Measurements from ENCODE around the gene CDK19.

The CDK19 gene

GRCh38 chr6:110710115-110710514 is 105.2 kb downstream of the CDK19 start:
- TF ChIP-seq POU6F1 (CRISPR knock-in tag; IDR thresholded peaks at IDR 0.05; ENCODE audit: borderline replicate concordance, low read depth) = no peak
- no peak for TF ChIP-seq ARNTL (CRISPR knock-in tag; IDR thresholded peaks at IDR 0.05; ENCODE audit: borderline replicate concordance, low read depth)
- TF ChIP-seq RARB (CRISPR knock-in tag; IDR thresholded peaks at IDR 0.05) = no peak
- TF ChIP-seq BACH2 (CRISPR knock-in tag; IDR thresholded peaks at IDR 0.05; ENCODE audit: borderline replicate concordance) = no peak
- no peak for TF ChIP-seq PATZ1 (CRISPR knock-in tag; IDR thresholded peaks at IDR 0.05; ENCODE audit: borderline replicate concordance)
- ATAC-seq = no peak

DNA sequence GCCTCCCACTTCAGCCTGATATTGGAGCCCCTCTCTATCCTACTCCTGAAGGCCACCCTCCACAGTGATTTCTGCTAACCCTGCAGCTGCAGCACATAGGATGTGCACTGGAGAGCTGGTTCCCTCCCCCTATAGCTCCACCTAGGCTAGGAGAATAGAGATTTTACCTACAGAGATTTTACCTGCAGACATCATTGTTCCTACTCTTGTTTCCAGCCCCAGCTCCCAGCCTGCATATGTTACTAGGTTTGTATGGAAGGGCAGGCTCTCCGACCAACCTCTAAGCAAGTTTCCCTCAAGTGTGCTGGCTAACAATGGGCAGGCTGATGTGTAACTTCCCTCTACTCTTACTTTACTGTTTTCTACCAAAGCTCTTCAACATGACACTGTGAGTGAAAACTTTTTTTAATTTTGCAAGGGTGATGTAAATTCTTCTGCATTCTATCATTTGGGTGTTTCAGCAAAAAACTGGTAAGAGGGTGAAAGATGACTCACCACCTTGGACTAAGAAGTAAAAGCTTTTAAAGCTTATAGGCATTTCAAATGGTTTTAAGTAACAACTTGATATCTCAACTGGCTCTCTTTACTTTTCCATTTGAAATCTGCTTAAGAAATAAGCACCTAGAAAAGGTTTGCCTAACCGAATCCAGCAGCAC is 106.8 kb downstream of the CDK19 start:
- TF ChIP-seq TOX (CRISPR knock-in tag; IDR thresholded peaks at IDR 0.05; ENCODE audit: borderline replicate concordance) (no peak), ARNTL (CRISPR knock-in tag; IDR thresholded peaks at IDR 0.05; ENCODE audit: borderline replicate concordance, low read depth) (no peak), TSHZ2 (CRISPR knock-in tag; IDR thresholded peaks at IDR 0.05) (no peak), CSDC2 (CRISPR knock-in tag; IDR thresholded peaks at IDR 0.05) (no peak), ESRRG (CRISPR knock-in tag; IDR thresholded peaks at IDR 0.05) (no peak), ZC3H10 (CRISPR knock-in tag; IDR thresholded peaks at IDR 0.05) (no peak), GLIS3 (CRISPR knock-in tag; IDR thresholded peaks at IDR 0.05) (no peak), TCF4 (CRISPR knock-in tag; IDR thresholded peaks at IDR 0.05; ENCODE audit: borderline replicate concordance) (no peak), BACH2 (CRISPR knock-in tag; IDR thresholded peaks at IDR 0.05; ENCODE audit: borderline replicate concordance) (no peak), ZNF565 (CRISPR knock-in tag; conservative IDR thresholded peaks at IDR 0.05; ENCODE audit: low read depth) (no peak), PPARA (CRISPR knock-in tag; IDR thresholded peaks at IDR 0.05; ENCODE audit: borderline replicate concordance) (no peak), RARB (CRISPR knock-in tag; IDR thresholded peaks at IDR 0.05) (no peak), ZNF70 (CRISPR knock-in tag; IDR thresholded peaks at IDR 0.05) (no peak), ZNF8 (CRISPR knock-in tag; IDR thresholded peaks at IDR 0.05) (no peak), POU6F1 (CRISPR knock-in tag; IDR thresholded peaks at IDR 0.05; ENCODE audit: borderline replicate concordance, low read depth) (no peak), PATZ1 (CRISPR knock-in tag; IDR thresholded peaks at IDR 0.05; ENCODE audit: borderline replicate concordance) (no peak), ISL1 (CRISPR knock-in tag; IDR thresholded peaks at IDR 0.05) (no peak), OSR1 (CRISPR knock-in tag; IDR thresholded peaks at IDR 0.05) (no peak), SNAI2 (CRISPR knock-in tag; IDR thresholded peaks at IDR 0.05) (no peak)
- TF ChIP-seq, protein P1, sequence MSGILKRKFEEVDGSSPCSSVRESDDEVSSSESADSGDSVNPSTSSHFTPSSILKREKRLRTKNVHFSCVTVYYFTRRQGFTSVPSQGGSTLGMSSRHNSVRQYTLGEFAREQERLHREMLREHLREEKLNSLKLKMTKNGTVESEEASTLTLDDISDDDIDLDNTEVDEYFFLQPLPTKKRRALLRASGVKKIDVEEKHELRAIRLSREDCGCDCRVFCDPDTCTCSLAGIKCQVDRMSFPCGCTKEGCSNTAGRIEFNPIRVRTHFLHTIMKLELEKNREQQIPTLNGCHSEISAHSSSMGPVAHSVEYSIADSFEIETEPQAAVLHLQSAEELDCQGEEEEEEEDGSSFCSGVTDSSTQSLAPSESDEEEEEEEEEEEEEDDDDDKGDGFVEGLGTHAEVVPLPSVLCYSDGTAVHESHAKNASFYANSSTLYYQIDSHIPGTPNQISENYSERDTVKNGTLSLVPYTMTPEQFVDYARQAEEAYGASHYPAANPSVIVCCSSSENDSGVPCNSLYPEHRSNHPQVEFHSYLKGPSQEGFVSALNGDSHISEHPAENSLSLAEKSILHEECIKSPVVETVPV (CRISPR knock-in tag; IDR thresholded peaks at IDR 0.05) = no peak
- peak; percentile 74 for ATAC-seq
